ENCODE data around the gene MEI1. TPM values are rescaled to one million over a fixed set of nuclear protein-coding genes. Genes with fewer than 3 reads are reported as not detected.
A peak's percentile ranks its signal among the peaks of the same experiment; 100 is the strongest.

The MEI1 gene
- total and polyA plus RNA-seq, 4 donors = 0.49 to 2.0 (median 1.4) TPM; not detected in 1

DNA sequence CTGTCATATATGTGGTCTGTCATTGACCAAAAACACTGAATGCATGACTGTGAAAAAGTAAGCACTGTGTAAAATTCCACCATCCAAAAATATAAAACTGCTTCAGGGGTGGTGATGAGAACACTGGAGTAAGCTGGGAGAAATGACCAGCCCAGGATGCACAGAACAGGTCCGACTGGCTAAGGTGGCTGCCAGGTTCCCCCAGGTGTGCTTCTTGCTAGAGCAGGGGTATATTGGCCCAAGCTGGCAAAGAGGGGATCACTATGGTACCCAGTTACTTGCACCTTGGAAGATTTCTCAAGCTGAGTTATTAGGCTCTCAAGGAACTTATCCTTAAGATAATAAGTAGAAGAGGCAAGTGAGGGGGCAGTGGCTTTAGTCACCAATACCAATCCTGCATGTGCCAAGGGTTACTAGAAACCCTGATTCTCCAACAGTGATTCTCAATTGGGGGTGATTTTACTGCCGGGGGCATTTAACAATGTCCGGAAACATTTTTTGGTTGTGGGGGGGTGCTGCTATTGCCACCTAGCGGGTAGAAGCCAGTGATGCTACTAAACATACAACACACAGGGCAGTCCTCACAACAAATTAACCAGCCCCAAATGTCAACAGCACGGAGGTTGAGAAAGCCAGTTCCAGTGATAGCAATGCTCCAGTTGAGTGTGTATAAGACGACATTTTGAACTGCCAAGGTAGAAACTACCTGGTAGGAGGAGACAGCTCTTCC is 26.4 kb upstream of the MEI1 start:
- Histone ChIP-seq H3K4me3 (ENCODE audit: low read length in 2 of 2) (no peak overlapping the region), H3K4me1 (ENCODE audit: control insufficient read depth in 1 of 2, insufficient read depth in 2 of 2, low read length in 2 of 2) (no peaks in the 10 kb centered on the region), H3K27me3 (ENCODE audit: control insufficient read depth in 1 of 2, insufficient read depth in 2 of 2, low read length in 1 of 2) (no peaks in the 10 kb centered on the region), H3K27ac (ENCODE audit: low read depth in 1 of 2, low read length in 2 of 2) (no peak overlapping the region), H3K9me3 (ENCODE audit: control insufficient read depth, low read length) (no peaks in the 10 kb centered on the region), H3K36me3 (ENCODE audit: control insufficient read depth in 1 of 2, insufficient read depth in 2 of 2, low read length in 1 of 2) (peaks cover 0 to 5% of the 10 kb centered on the region in 2 donors)
- DNase-seq (peak in 1 of 2 donors; percentile 51), ATAC-seq (ENCODE audit: low FRiP score) (no peak)
- intact Hi-C loops (cut with DNase I) = no loop called here
- 76 to 82% methylated on average over 6 of the region's 6 CpGs for WGBS, 2 donors

DNA sequence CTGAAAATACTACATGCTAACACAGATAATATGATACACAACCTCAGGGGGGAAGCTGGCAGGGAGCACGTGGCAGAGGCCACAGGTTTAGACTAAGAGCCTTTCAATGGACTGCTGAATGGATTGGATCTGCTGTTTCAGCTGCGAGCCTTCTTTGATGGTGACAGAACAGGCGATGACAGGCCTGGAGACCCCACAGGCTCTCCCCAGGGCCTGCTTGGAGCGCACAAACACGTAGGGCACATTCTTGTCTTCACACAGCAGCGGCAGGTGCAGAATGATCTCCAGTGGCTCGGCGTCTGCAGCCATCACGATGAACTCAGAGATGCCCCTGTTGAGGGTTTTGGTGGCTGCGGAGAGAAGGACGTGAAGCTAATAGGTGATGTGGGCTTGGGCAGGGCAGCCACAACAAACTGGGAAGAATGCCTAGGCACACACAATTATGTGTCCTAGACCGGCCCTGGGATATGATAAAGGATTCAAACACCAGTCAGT is 24.4 kb upstream of the MEI1 start:
- Histone ChIP-seq H3K36me3 (ENCODE audit: control insufficient read depth in 1 of 2, insufficient read depth in 2 of 2, low read length in 1 of 2) (peaks cover 4 to 5% of the 10 kb centered on the region in 2 donors), H3K27ac (ENCODE audit: low read depth in 1 of 2, low read length in 2 of 2) (no peak overlapping the region), H3K4me1 (ENCODE audit: control insufficient read depth in 1 of 2, insufficient read depth in 2 of 2, low read length in 2 of 2) (no peaks in the 10 kb centered on the region), H3K9me3 (ENCODE audit: control insufficient read depth, low read length) (no peaks in the 10 kb centered on the region), H3K27me3 (ENCODE audit: control insufficient read depth in 1 of 2, insufficient read depth in 2 of 2, low read length in 1 of 2) (no peaks in the 10 kb centered on the region), H3K4me3 (ENCODE audit: low read length in 2 of 2) (no peak overlapping the region)
- WGBS, 2 donors = 74 to 79% methylated on average over 12 of the region's 12 CpGs
- DNase-seq (peak in 1 of 2 donors; percentile 64), ATAC-seq (ENCODE audit: low FRiP score) (no peak)
- intact Hi-C loops (cut with DNase I) = no loop called here

DNA sequence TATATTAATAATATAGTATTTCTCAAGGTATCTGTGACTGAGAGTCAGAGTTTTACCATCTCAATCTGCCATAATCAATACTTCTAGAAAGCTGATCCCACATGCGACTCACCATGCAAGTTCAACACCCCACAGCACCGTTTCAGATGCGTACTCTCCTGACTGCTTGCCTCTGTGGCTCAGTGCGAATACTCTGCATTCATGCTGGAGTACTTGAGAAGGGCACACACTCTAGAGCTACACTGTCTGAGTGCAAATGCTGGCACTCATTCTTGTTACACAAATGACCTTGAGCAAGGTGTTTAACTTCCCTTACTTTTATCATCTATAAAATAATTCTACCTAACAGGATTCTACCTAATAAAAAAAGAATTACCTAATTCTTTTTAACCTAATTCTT is 23.2 kb upstream of the MEI1 start:
- no peaks in the 10 kb centered on the region for H3K27me3 ChIP-seq (ENCODE audit: control insufficient read depth in 1 of 2, insufficient read depth in 2 of 2, low read length in 1 of 2)
- no peaks in the 10 kb centered on the region for H3K4me1 ChIP-seq (ENCODE audit: control insufficient read depth in 1 of 2, insufficient read depth in 2 of 2, low read length in 2 of 2)
- DNase-seq = no peak
- H3K4me3 ChIP-seq (ENCODE audit: low read length in 2 of 2) = no peak overlapping the region
- 93 to 95% methylated on average over 4 of the region's 4 CpGs for WGBS, 2 donors
- no peak for ATAC-seq (ENCODE audit: low FRiP score)
- intact Hi-C loops (cut with DNase I) = no loop called here
- H3K9me3 ChIP-seq (ENCODE audit: control insufficient read depth, low read length) = no peaks in the 10 kb centered on the region
- no peak overlapping the region for H3K27ac ChIP-seq (ENCODE audit: low read depth in 1 of 2, low read length in 2 of 2)
- peaks cover 4 to 5% of the 10 kb centered on the region in 2 donors for H3K36me3 ChIP-seq (ENCODE audit: control insufficient read depth in 1 of 2, insufficient read depth in 2 of 2, low read length in 1 of 2)

DNA sequence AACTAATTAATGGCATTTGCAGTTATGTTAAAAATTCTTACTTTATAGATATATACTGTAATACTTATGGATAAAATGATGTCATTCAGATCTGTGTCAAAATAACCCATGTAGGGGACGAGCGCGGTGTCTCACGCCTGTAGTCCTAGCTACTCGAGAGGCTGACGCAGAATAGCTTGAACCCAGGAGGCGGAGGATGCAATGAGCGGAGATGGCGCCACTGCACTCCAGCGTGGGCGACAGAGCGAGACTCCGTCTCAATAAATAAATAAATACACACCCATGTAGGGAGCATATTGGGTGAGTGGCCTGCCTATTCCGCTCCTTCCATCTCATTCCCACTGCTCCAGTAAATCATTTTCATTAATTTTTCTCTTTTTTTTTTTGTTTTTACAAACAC is 17.7 kb upstream of the MEI1 start:
- Histone ChIP-seq H3K9me3 (ENCODE audit: control insufficient read depth, low read length) (no peaks in the 10 kb centered on the region), H3K27ac (ENCODE audit: low read depth in 1 of 2, low read length in 2 of 2) (no peak overlapping the region), H3K36me3 (ENCODE audit: control insufficient read depth in 1 of 2, insufficient read depth in 2 of 2, low read length in 1 of 2) (peaks cover 0 to 4% of the 10 kb centered on the region in 2 donors), H3K27me3 (ENCODE audit: control insufficient read depth in 1 of 2, insufficient read depth in 2 of 2, low read length in 1 of 2) (no peaks in the 10 kb centered on the region), H3K4me3 (ENCODE audit: low read length in 2 of 2) (peak overlapping the region in 1 of 2 donors; percentile 5), H3K4me1 (ENCODE audit: control insufficient read depth in 1 of 2, insufficient read depth in 2 of 2, low read length in 2 of 2) (no peaks in the 10 kb centered on the region)
- peak in 1 of 2 donors; percentile 53 for DNase-seq
- ATAC-seq (ENCODE audit: low FRiP score) = no peak
- WGBS, 2 donors = 67 to 68% methylated on average over 14 of the region's 14 CpGs
- intact Hi-C loops (cut with DNase I) = no loop called here

DNA sequence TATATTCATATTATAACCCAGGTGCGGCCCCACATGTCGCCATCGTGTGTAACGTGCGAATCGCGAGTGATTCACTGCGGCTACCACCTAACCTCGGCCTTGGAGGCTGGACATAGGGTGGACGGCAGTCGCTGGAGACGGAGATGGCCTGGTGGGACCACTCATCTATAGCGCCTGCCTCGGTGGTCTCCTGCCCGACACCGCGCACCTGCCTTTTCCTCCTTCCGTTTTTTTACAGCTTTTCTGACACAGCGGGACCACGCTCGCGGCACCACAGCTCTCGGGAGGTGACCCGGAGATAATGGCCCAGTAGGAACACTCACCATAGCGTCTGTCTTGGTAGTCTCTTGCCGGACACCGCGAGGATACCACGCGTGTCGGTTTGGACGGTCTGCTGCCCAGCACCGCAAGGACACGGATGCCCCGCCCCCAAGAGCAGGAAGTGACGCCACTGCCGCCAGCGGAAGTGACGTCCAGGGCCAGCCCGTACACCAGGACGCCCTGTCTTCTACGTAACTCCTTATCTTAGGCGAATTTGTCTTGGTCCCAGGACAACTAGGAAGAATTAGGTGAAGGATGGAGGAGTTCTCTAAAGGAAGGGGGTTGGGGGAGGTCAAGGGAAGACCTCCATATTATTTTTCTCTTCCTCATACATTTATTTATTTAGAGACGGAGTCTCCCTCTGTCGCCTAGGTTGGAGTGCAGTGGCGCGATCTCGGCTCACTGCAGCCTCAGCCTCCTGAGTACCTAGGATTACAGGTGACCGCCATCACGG is 17.1 kb upstream of the MEI1 start:
- Histone ChIP-seq H3K27ac (ENCODE audit: low read depth in 1 of 2, low read length in 2 of 2) (peak overlapping the region in 1 of 2 donors; percentile 12), H3K4me3 (ENCODE audit: low read length in 2 of 2) (peak overlapping the region in 1 of 2 donors; percentile 5), H3K9me3 (ENCODE audit: control insufficient read depth, low read length) (no peaks in the 10 kb centered on the region), H3K27me3 (ENCODE audit: control insufficient read depth in 1 of 2, insufficient read depth in 2 of 2, low read length in 1 of 2) (no peaks in the 10 kb centered on the region), H3K36me3 (ENCODE audit: control insufficient read depth in 1 of 2, insufficient read depth in 2 of 2, low read length in 1 of 2) (peaks cover 0 to 4% of the 10 kb centered on the region in 2 donors), H3K4me1 (ENCODE audit: control insufficient read depth in 1 of 2, insufficient read depth in 2 of 2, low read length in 2 of 2) (no peaks in the 10 kb centered on the region)
- ATAC-seq (ENCODE audit: low FRiP score) = peak; percentile 92
- intact Hi-C loops (cut with DNase I) = no loop called here
- peak; percentile 90 to 96 for DNase-seq
- WGBS, 2 donors = 44 to 49% methylated on average over 50 of the region's 50 CpGs

DNA sequence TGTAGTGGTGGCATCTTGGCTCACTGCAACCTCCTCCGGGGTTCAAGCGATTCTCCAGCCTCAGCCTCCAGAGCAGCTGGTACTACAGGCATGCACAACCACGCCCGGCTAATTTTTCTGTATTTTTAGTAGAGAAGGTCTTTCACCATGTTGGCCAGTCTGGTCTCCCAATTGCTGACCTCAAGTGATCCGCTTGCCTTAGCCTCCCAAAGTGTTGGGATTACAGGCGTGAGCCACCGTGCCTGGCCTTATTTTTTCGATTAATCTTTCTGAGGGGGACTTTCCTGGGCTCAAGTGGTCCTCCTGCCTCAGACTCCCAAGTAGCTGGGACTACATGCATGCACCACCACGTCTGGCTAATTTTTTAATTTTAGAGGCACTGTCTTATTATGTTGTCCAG is 16.3 kb upstream of the MEI1 start:
- no peak overlapping the region for H3K4me3 ChIP-seq (ENCODE audit: low read length in 2 of 2)
- H3K27ac ChIP-seq (ENCODE audit: low read depth in 1 of 2, low read length in 2 of 2) = no peak overlapping the region
- 88 to 91% methylated on average over 9 of the region's 9 CpGs for WGBS, 2 donors
- H3K9me3 ChIP-seq (ENCODE audit: control insufficient read depth, low read length) = no peaks in the 10 kb centered on the region
- peak in 1 of 2 donors; percentile 25 for DNase-seq
- H3K36me3 ChIP-seq (ENCODE audit: control insufficient read depth in 1 of 2, insufficient read depth in 2 of 2, low read length in 1 of 2) = peaks cover 0 to 4% of the 10 kb centered on the region in 2 donors
- H3K27me3 ChIP-seq (ENCODE audit: control insufficient read depth in 1 of 2, insufficient read depth in 2 of 2, low read length in 1 of 2) = no peaks in the 10 kb centered on the region
- H3K4me1 ChIP-seq (ENCODE audit: control insufficient read depth in 1 of 2, insufficient read depth in 2 of 2, low read length in 2 of 2) = no peaks in the 10 kb centered on the region
- intact Hi-C loops (cut with DNase I) = no loop called here
- ATAC-seq (ENCODE audit: low FRiP score) = no peak

DNA sequence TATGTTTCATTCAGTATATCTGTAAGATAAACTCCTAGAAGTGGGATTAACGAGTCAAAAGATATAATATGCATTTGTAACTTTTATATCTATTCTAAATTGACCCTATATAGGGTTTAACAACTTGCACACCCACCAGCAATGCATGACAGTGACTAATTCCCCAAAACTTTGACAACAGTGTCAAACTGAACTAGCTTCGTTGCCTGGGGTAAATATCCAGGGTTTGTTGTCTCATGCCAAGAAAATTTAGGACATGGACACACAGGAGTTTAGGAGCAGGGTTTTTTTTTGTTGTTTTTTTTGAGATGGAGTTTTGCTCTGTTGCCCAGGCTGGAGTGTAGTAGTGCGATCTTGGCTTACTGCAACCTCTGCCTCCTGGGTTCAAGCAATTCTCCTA is 15.7 kb upstream of the MEI1 start:
- ATAC-seq (ENCODE audit: low FRiP score) (no peak), DNase-seq (no peak)
- no peaks in the 10 kb centered on the region for H3K27me3 ChIP-seq (ENCODE audit: control insufficient read depth in 1 of 2, insufficient read depth in 2 of 2, low read length in 1 of 2)
- no peaks in the 10 kb centered on the region for H3K36me3 ChIP-seq (ENCODE audit: control insufficient read depth in 1 of 2, insufficient read depth in 2 of 2, low read length in 1 of 2)
- H3K4me1 ChIP-seq (ENCODE audit: control insufficient read depth in 1 of 2, insufficient read depth in 2 of 2, low read length in 2 of 2) = no peaks in the 10 kb centered on the region
- H3K27ac ChIP-seq (ENCODE audit: low read depth in 1 of 2, low read length in 2 of 2) = no peak overlapping the region
- intact Hi-C loops (cut with DNase I) = no loop called here
- no peaks in the 10 kb centered on the region for H3K9me3 ChIP-seq (ENCODE audit: control insufficient read depth, low read length)
- 62 to 73% methylated on average over 3 of the region's 3 CpGs for WGBS, 2 donors
- H3K4me3 ChIP-seq (ENCODE audit: low read length in 2 of 2) = no peak overlapping the region

DNA sequence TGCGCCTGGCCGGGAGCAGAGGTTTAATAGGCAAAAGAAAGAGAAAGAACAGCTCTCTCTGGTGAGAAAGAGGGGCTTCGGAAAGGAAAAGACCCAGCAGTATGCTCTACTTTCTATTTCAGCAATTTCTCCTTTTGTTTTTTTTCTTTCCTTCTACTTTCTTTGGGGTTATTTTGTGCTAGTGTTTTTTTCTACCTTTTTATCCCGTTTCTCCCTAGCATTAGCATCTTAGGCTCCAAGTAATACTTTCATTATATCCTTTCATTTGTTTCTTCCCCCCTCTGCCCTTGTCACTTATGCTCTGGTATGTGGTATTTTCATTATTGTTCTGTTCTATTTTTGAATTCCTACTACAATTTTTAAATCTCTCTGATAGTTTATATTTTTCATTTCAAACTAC is 15.1 kb upstream of the MEI1 start:
- H3K27ac ChIP-seq (ENCODE audit: low read depth in 1 of 2, low read length in 2 of 2) = no peak overlapping the region
- 74 to 84% methylated on average over 4 of the region's 4 CpGs for WGBS, 2 donors
- H3K9me3 ChIP-seq (ENCODE audit: control insufficient read depth, low read length) = no peaks in the 10 kb centered on the region
- H3K4me1 ChIP-seq (ENCODE audit: control insufficient read depth in 1 of 2, insufficient read depth in 2 of 2, low read length in 2 of 2) = no peaks in the 10 kb centered on the region
- no peak overlapping the region for H3K4me3 ChIP-seq (ENCODE audit: low read length in 2 of 2)
- ATAC-seq (ENCODE audit: low FRiP score) = no peak
- no peaks in the 10 kb centered on the region for H3K36me3 ChIP-seq (ENCODE audit: control insufficient read depth in 1 of 2, insufficient read depth in 2 of 2, low read length in 1 of 2)
- no peak for DNase-seq
- H3K27me3 ChIP-seq (ENCODE audit: control insufficient read depth in 1 of 2, insufficient read depth in 2 of 2, low read length in 1 of 2) = no peaks in the 10 kb centered on the region
- intact Hi-C loops (cut with DNase I) = no loop called here
